Left ventricle myocardium superior (tissue), 1 donor: Measurements from ENCODE around the gene UBA52. TPM values are rescaled to one million over a fixed set of nuclear protein-coding genes. Genes with fewer than 3 reads are reported as not detected.
A peak's percentile ranks its signal among the peaks of the same experiment; 100 is the strongest.
"Not testable (repeated sequence)": the region's sequence is repeated elsewhere in the genome, so short reads cannot be mapped to it uniquely, and the experiment has no call there.

Experiments used
- ATAC-seq: fragments of 200-7000 bp; cut with Tn5 transposase; one replicate; pipeline ENCODE4 v1.9.1; 2020; ENCODE audit warnings: mild to moderate bottlenecking, moderate library complexity
- DNase-seq: peaks from one replicate; pipeline ENCODE4 v3.0.0-alpha.2; 2020
- intact Hi-C: fragments of 100-400 bp; cut with micrococcal nuclease; formaldehyde crosslinking; loops from one replicate; pipeline ENCODE4 v1.11.0; 2022
- total RNA-seq: library from RNA; stranded (reverse); fragmentation: NEBNext Ultra II Directional; extraction: Animal tissue kit (Norgen Biotek cat#: 25700); gene quantifications from one replicate; pipeline ENCODE4 v1.2.1, GENCODE V29; 2021
- donor health status: DM: no; HTN: yes; CAD: no; lungs with severe emphysema.

Gene UBA52
- total RNA-seq, 1 donor from 2014 or later: 725 TPM

DNA sequence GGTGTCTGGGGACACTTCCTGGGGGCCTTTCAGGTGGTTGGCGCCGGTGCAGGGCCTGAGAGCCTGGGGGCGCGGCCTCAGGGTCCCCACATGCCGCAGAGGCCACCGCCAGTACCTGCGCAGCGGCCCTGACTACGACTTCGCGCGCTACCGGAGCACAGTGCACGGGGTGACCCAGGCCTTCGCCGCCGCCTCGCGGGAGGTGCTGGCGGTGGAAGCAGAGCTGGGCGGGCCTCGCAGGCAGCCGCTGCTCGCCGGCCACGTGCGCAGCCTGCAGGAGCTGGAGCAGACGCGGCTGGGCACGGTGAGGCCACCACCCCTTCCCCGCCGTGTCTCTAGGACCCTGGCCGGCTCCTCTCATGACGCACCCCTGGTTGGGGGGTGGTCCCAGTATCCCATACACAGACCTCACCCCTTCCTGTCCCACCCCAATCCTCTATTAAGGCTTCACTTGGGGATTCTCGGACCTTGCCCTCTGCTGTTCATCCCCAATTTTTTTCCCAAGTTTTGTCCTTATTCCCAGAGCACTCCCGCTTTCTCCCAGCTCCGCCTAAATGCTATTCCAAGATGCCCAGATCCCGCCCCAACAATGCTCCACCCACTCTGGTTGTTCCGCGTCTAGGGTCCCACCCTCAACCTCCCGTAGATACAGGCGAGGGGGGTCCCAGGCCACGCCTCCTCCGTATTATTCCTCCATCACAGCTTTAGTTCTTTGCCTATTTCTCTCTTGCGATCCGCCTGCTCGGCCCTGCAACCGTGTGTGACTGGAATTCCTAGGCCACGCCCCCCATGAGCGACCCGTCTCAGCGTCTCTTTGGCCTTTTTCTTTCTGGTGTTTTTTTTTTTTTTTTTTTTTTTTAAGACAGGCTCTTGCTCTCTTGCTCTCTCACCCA lies 18.0 kb downstream of the UBA52 start:
- DNase-seq: peak; percentile 80
- ATAC-seq: peak; percentile 72
- intact Hi-C loops: loop anchor here (10.0 kb wide), 1 partner anchor 255 kb away; no protein-coding TSS in a partner anchor

DNA sequence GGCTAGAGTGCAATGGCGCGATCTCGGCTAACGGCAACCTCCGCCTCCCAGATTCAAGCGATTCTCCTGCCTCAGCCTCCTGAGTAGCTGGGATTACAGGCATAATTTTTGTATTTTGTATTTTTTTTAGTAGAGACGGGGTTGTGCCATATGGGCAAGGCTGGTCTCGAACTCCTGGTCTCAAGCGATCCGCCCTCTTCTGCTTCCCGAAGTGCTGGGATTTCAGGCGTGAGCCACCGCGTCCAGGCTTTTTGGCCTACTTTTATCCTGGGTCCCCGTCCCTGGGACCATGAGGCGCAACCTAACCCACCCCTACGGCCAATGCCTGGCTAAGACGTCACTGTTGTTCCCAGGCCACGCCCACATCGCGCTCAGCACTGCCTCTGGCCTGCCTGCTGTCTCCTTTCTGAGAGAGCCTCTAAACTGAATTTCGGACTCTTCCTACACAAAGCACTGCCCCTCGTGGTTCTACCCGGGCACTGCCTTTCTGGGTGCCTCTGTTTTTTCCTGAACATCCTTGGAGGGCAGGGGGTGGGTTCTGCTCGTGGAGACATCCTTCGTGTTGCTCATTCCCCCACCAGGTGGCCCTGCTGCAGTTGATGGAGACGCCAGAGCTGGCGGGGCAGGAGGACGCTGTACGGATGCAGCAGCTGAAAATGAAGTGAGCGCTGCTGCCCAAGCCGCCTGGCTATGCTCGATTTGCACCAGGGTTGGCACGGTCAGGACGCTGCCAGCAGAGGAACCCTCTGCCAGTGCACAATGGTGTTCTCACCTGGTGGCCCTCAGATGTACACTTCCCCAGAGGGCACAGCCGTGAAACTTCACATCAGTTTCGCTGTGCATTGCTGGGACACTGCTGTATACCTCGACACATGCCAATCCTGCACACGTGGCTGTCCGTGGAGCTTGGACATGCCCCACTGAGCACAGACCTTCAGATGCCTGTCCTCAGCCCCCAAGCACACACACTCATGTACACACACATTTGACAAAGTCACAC lies 18.9 kb downstream of the UBA52 start:
- peak; percentile 52 for DNase-seq
- intact Hi-C loops: loop anchor here (10.0 kb wide), 1 partner anchor 254 kb away; no protein-coding TSS in a partner anchor

DNA sequence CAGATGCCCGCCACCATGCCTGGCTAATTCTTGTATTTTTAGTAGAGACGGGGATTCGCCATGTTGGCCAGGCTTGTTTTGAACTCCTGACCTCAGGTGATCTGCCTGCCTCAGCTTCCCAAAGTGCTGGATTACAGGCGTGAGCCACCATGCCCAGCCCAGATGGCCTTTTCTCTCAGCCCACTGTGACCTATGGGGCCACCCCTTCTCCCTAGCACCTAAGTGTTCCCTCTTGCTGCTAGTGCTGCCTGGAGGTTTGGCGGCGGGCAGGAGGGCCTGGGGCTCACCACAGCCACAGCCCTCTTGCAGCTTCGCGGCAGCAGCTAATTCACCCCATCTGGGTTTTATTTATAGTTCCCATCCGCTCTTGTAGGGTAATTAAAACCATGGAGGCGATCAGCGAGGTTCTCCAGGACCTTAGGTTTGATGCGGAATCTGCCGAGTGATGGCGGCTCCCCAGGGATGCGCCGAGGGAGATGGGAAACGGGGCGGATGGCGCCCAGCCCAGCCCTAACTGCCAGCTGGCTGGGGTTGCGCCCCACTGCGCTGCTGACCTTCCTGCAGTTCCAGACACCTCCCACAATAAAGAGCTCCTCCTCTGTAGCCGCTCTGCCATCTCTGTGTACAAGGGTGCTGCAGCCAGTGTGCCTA lies 20.2 kb downstream of the UBA52 start:
- intact Hi-C loops: loop anchor here (10.0 kb wide), 1 partner anchor 253 kb away; no protein-coding TSS in a partner anchor
- DNase-seq (no peak), ATAC-seq (no peak)

More for the DNA sequence above, 18.9 kb downstream of the UBA52 start:
- no peak for ATAC-seq

DNA sequence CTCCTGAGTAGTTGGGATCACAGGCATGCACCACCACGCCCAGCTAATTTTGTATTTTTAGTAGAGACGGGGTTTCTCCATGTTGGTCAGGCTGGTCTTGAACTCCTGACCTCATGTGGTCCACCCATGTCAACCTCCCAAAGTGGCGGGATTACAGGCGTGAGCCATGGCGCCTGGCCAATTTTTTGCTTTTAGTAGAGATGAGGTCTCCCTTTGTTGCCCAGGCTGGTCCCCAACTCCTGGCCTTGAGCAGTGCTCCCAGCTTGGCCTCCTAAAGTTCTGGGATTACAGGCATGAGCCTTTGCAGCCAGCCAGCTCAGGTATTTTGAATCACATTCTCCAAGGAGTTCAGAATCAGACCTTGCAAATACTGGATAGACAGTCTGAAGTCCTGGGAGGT lies 21.1 kb downstream of the UBA52 start:
- ATAC-seq: not testable (repeated sequence)

DNA sequence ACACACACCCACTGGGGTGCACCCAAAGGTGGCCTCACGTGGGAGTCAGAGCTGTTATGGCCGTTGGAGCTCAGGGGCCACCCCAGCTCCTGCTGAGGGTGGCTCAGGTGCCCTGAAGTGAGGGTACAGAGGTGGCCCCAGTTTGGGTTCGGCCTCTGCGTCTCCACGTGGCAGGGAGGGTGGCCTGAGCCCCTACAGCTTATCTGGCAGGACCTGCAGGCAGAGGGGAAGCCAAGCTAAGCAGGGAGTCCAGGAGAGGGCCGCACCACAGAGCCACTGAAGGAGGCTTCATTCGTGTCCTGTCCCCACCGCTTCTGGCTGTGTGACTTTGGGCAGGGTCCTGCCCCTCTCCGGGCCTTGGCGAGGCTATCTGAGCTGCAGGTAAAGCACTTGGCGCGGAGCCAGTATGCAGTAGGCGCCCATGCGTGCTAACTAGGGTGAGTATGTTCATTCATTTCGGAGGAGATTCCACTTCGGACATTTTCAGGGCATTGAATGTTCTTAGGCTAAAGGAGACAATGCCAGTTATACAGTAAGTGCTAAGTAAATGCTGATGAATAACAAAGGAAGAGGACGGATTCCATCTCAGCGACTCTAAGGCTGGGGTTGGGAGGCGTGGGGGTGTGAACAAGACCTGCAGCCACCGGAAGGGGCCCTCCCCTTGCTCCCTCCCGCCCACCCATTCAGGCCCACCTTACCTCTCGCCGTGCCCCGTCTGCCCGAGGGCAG lies 21.9 kb downstream of the UBA52 start:
- peak; percentile 46 for DNase-seq
- ATAC-seq: no peak
- intact Hi-C loops: loop anchor here (10.0 kb wide), 1 partner anchor 251 kb away; no protein-coding TSS in a partner anchor

More for the DNA sequence above, 21.1 kb downstream of the UBA52 start:
- not testable (repeated sequence) for DNase-seq
- intact Hi-C loops: loop anchor here (10.0 kb wide), 1 partner anchor 252 kb away; no protein-coding TSS in a partner anchor

DNA sequence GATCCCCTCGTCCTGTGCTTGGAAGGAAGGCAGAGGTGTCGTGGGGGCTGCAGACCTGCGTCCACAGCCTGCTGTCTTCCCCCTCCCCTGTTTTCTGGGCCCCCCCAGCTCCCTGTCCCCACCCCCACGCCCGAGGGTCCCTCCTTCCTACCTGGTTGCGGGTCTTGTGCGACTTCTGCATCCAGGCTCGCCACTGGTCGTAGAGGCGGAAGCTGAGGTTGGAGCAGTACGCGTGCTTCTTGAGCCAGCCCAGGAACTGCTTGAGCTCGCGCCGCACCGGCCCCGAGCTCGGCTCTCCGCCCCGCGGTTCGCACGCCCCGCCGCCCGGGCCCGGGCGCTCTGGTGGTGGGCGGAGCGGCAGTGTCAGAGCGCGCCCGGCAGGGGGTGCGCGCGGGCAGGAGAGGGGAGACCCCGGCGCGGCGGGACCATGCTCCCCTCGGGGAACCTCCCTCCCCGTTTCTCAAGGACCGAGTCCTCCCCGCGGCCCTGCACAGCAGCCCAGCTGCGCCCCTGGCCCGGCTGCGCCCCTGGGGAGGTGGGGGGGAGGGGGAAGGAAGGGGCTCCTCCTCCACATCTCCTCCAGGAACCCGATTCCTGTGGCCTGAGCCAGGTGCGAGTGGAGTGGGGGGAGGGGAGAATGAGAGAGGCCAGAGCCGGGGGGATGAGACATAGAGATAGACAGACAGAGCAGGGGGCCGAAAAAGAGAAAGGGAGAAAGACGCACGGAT lies 22.6 kb downstream of the UBA52 start:
- intact Hi-C loops: loop anchor here (10.0 kb wide), 1 partner anchor 251 kb away; no protein-coding TSS in a partner anchor
- peak; percentile 73 for ATAC-seq
- peak; percentile 84 for DNase-seq

DNA sequence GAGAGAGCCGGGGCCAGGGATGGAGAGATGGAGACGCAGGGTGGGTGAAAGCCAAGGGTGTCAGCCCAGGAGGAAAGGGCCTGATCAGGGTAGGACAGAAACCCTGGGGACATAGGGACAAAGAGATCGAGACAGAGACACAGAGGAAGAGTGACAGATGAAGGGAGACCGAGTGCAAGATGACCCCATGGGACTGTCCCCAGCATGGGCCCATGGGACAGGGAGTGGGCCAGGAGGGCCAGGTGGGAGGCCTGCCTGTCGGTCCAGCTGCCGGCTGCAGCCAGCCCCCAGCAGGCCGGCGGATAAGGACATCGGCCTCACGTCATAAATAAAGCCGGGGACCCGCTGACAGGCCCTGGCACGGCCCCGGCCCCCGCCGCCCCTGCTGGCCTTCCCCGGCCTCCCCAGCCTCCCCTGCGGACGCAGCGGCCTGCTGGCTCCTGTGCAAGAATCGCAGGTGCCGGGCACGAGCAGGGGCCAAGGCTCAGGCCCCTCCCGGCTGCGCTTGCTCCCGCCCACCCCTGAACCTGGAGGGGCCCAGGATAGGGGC lies 23.2 kb downstream of the UBA52 start:
- ATAC-seq (peak; percentile 44), DNase-seq (peak; percentile 66)
- intact Hi-C loops: loop anchor here (10.0 kb wide), 1 partner anchor 250 kb away; no protein-coding TSS in a partner anchor

DNA sequence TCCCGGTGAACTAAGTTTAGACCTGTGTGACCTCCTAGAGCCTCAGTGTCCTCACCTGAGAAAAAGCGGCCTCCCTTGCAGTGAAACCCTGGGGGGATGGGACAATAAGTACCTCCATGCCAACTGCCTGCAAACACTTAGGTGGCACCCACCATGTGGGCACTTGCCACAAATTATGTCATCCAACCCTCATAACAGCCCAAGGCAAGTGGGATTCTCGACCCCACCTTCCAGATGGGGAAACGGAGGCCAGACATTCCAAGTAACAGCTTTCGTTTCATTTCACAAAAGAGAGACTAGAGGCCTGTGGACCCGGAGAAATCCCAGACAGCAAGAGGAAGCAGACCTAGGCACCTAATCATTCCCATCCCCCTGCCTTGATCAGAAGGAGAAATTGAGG lies 23.8 kb downstream of the UBA52 start:
- intact Hi-C loops: loop anchor here (10.0 kb wide), 1 partner anchor 249 kb away; no protein-coding TSS in a partner anchor
- DNase-seq (peak; percentile 11), ATAC-seq (no peak)

DNA sequence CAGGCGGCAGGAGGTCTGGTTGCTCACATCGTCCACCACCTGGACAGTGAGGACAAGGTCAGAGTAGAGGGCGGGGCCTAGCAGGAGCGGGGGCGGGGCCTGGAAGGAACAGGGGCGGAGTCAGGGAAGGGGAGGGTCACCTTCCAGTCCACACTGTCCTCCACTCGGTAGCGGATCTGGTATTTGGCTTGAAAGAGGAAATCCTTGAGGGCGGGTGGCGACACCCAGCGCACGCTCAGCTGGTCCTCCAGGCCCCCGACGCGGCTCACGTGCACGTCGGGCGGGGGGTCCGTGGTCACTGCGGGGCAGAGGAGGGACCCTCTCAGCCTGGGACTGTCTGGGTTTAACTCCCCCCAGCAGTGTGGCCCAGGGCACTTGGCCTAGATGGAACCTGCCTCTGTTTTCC lies 25.1 kb downstream of the UBA52 start:
- peak; percentile 33 for ATAC-seq
- peak; percentile 62 for DNase-seq
- intact Hi-C loops: loop anchor here (10.0 kb wide), 1 partner anchor 248 kb away; no protein-coding TSS in a partner anchor

DNA sequence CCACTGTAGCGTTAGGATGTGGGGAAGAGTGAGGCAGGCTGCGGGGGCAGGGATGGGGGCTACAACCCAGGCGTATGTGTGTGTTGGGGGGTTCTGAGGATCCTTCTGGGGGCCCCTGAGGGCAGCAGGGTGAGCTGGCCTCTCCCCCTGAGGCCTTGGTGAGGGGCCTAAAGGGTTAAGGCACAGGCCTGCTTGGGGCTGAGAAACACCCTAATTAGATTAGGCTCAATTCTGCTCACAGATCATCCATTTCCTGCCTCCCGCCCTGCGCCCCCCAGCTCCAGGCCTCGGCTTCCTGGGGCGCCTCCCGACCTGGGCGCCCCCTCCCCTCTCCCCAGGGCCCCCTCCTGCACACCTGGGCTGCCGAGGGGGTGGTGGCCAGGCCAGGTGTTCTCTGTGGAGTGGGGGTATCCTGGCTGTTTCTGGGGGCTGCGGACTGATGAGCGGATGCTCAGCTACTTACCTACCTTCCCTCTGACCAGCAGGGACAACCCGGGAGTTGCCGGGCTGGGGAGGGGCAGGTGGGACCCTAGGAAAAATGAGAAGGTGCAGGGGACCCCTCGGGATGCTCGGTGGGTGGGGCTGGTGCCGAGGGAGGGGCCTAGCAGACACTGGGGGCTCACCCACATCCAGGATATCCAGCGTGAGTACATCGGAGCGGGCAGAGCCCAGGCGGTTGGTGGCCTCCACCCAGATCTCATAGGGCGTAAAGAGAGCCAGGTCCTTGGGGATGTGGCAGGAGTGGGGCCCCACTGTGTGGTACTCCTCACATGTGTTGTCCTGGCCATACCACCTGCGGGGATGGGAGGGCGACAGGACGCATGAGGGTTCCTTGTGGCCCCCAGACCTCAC lies 26.4 kb downstream of the UBA52 start:
- DNase-seq: no peak
- no peak for ATAC-seq
- intact Hi-C loops: loop anchor here (10.0 kb wide), 1 partner anchor 247 kb away; no protein-coding TSS in a partner anchor

DNA sequence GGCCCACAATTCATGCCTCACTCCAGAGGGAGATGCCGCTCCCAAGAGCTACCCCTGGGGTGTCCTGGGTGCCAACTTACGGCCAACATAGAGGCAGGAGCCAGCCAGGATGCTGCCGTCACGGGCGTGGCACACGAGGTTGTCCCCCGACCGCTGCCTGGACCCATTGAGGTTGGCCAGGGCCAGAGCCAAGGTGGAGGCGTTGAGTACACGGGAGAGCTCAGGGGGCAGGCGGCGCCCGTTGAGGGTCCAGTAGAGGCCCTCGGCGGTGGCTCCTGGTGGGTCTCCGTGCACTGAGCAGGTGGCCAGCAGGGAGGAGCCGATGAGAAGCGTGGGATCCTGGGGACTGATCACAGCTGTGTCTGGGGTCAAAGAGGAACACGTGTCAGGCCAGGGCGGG lies 27.8 kb downstream of the UBA52 start:
- DNase-seq (no peak), ATAC-seq (no peak)
- intact Hi-C loops: loop anchor here (10.0 kb wide), 1 partner anchor 245 kb away; no protein-coding TSS in a partner anchor

DNA sequence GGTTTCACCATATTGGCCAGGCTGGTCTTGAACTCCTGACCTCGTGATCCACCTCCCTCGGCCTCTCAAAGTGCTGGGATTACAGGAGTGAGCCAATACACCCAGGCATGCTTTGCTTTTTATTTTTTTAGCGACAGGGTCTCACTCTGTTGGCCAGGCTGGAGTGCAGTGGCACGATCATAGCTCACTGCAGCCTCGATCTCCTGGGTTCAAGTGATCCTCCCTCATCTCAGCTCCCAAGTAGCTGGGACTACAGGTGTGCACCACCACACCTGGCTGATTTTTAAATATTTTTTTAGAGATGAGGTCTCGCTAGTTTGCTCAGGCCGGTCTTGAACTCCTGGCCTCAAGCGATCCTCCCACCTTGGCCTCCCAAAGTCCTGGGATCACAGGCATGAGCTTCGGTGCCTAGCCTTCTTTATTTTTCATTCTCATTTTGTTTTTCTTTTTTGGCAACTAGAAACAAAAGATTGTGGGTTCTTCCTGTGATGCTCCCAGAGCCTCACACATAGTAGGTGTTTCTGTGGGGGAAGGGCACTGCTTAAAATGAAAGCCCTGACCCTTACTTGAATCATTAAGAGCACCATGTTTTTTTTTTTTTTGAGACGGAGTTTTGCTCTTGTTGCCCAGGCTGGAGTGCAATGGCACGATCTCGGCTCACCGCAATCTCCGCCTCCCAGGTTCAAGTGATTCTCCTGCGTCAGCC lies 29.2 kb downstream of the UBA52 start:
- intact Hi-C loops, ATAC-seq, DNase-seq: not testable (repeated sequence)

DNA sequence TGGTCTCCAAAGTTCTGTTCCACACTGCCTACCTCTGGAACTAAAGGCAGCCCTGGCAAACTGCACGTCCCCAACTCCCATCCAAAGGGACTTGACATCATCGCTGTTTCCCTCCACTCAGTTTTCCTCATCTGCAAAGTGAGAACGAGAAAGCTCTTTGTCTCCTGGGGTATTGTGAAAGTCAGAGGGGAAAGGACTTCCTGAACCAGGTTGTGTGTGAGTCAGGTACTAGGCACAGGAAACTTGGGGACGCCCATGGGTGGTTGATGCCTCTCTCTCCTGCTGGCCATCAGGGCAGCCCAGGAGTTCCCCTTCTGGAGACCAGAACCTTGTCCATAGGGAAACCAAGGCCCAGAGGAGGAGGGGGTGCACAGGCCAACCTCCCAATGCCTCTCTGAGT lies 30.2 kb downstream of the UBA52 start:
- intact Hi-C loops: no loop called here
- ATAC-seq (no peak), DNase-seq (no peak)

DNA sequence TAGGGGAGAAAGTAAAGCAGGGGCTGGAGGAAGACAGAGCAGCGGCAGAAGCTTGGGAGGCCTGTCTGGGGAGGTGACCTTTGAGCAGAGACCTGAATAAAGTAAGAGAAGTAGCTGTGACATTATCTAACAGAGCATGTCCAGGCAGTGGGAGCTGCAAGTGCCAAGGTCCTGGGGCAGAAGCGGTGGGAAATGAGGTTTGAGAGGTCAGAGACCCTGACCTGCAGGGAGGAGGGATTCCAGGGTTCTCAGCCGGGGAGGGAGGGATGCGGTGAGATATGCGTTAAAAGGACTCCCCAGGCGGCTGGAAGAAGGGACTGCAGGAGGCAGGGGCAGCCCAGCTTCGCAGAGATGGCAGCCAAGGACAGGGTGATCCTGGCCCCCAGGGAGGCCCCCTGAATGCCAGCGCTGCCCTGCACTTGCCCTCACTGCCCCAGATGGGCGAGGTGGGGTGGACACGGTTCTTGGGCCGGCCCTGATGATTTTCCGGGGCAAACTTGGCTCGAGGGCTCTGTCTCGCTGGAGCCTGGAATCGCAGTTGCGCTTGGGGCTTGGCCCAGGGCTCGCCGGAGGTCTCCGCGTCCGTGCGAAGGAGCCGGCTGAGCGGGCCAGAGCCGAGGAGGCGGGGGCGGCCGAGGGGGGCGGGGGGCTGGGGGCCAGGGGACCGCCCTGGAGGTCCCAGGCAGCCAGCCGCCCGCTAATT lies 31.7 kb downstream of the UBA52 start:
- intact Hi-C loops: no loop called here
- peak; percentile 39 for DNase-seq
- peak; percentile 45 for ATAC-seq
